Activated T-cell treated with anti-CD3 and anti-CD28 coated beads, Interleukin-2, amount 50 U/mL, for 72 hours (primary cell): ENCODE measurements around the gene KIRREL3. TPM values are rescaled to one million over a fixed set of nuclear protein-coding genes. Genes with fewer than 3 reads are reported as not detected.

Source experiments
- ATAC-seq, 2 donors: fragments of 150-1000 bp; cut with Tn5 transposase; replicated peaks in 1 of 2; 2 replicates each; pipeline ENCODE4 v1.10.0; 2021; ENCODE audit warnings: moderate library complexity in 2 of 2, mild to moderate bottlenecking in 1 of 2
- DNase-seq, 2 donors: peaks; one replicate each; pipeline ENCODE4 v3.0.0; 2021 to 2022; ENCODE audit warnings: mixed read lengths in 1 of 2
- H3K27ac Mint-ChIP-seq: one replicate; pipeline ENCODE4 v1.8.0; 2022; ENCODE audit warnings: mild to moderate bottlenecking, moderate library complexity, mixed read lengths
- H3K27me3 Mint-ChIP-seq: one replicate; pipeline ENCODE4 v1.8.0; 2022; ENCODE audit warnings: low read depth, mixed read lengths
- H3K36me3 Mint-ChIP-seq, 2 donors: one replicate each; pipeline ENCODE4 v1.8.0; 2022; ENCODE audit warnings: mixed read lengths in 2 of 2, mild to moderate bottlenecking in 1 of 2; ENCODE audit not compliant: insufficient read depth in 2 of 2
- H3K4me1 Mint-ChIP-seq: one replicate; pipeline ENCODE4 v1.8.0; 2022; ENCODE audit warnings: low read depth, mixed read lengths
- H3K4me3 Mint-ChIP-seq, 2 donors: one replicate each; pipeline ENCODE4 v1.8.0; 2022; ENCODE audit warnings: mild to moderate bottlenecking in 2 of 2, mixed read lengths in 2 of 2, moderate library complexity in 2 of 2
- H3K9me3 Mint-ChIP-seq, 2 donors: one replicate each; pipeline ENCODE4 v1.8.0; 2022; ENCODE audit warnings: mixed read lengths in 2 of 2
- total RNA-seq, 2 donors: library from RNA; stranded (reverse); gene quantifications; one replicate each; pipeline ENCODE4 v1.2.3, GENCODE V29; 2022

KIRREL3 gene
- total RNA-seq, 2 donors from 2014 or later: not detected

DNA sequence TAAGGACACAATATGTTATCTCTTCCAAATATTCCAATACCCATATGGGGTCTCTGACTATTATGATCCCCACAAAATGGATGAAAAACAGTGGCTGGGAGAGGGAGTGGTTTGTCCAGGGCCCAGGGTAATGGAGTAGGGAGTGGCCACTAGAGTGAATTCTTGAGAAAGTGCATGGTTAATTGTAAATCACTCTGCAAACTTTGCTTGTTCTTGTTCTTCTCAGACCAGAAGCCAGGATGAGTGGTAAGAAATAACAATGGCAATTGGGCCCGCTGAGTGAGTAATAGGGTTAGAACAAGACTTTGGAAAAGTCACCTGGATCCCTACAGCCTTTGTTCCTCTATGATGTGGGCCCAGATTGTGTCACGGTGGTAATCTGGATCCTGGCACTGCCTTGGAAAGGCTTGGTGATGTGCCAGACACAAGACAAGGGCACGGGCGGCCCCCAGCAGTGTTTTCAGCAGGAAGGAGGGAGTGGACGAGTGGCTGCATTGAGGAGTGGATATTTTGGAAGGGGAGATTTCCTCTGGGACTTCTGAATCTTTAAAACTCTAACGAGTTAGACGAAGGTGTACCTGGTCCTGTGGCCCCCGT is 18.2 kb upstream of the KIRREL3 start:
- no peaks in the 10 kb centered on the region for H3K36me3 Mint-ChIP-seq
- no peak for DNase-seq
- H3K27ac Mint-ChIP-seq: no peak overlapping the region
- no peak overlapping the region for H3K4me3 Mint-ChIP-seq
- H3K4me1 Mint-ChIP-seq: no peaks in the 10 kb centered on the region
- peaks cover 0 to 6% of the 10 kb centered on the region in 2 donors for H3K9me3 Mint-ChIP-seq
- H3K27me3 Mint-ChIP-seq: peaks cover 1% of the 10 kb centered on the region
- no peak for ATAC-seq

- H3K27me3 Mint-ChIP-seq: peaks cover 13% of the 10 kb centered on the region
- no peaks in the 10 kb centered on the region for H3K36me3 Mint-ChIP-seq
- ATAC-seq: no peak
- H3K4me3 Mint-ChIP-seq: no peak overlapping the region
- no peaks in the 10 kb centered on the region for H3K4me1 Mint-ChIP-seq
- no peak for DNase-seq
- peaks cover 0 to 6% of the 10 kb centered on the region in 2 donors for H3K9me3 Mint-ChIP-seq
- H3K27ac Mint-ChIP-seq: no peak overlapping the region
Observed at GRCh38 chr11:127017482-127017881, 16.9 kb upstream of the KIRREL3 start.

DNA sequence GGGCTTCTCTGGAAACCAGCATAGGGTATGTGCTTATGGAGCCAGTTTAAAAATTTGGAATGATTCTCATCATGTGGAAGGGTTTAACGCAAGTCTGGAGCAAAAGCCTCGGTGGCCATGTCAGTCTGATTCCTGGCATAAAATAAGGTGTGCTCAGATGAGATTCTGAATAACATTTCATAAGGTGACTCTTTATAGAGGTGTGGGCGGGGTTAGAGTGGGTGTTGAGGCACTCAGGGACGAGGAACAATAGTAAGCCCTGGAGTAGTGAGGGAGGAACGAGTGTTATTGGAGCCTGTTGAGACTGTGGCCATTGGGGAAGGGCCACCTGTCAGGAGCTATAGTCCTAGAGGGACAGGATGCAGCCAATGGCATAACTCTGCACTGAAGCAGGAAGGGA is 13.0 kb upstream of the KIRREL3 start:
- H3K4me1 Mint-ChIP-seq: no peaks in the 10 kb centered on the region
- no peaks in the 10 kb centered on the region for H3K36me3 Mint-ChIP-seq
- peaks cover 0 to 4% of the 10 kb centered on the region in 2 donors for H3K9me3 Mint-ChIP-seq
- H3K4me3 Mint-ChIP-seq: no peak overlapping the region
- ATAC-seq (no peak), DNase-seq (no peak)
- H3K27me3 Mint-ChIP-seq: peaks cover 13% of the 10 kb centered on the region
- no peak overlapping the region for H3K27ac Mint-ChIP-seq

DNA sequence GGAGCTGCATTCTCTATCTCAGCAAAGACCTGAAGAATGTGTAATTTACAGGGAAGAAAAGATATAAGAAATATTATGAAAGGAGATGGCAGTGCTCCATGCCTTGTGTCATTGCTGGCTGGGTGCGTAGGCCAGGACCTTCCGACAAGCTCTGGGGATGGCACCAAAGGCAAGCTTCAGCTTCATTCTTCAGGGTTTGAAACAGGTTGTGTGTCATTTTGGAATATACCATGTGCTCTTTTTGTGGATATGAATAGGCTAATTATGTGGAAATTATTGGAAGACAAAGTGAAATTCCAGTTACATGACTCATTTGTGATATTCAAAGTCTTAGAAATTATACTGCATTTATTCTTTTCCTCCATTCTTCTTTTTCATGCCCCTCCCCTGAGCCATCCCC is 5.7 kb upstream of the KIRREL3 start:
- H3K27ac Mint-ChIP-seq: no peak overlapping the region

DNA sequence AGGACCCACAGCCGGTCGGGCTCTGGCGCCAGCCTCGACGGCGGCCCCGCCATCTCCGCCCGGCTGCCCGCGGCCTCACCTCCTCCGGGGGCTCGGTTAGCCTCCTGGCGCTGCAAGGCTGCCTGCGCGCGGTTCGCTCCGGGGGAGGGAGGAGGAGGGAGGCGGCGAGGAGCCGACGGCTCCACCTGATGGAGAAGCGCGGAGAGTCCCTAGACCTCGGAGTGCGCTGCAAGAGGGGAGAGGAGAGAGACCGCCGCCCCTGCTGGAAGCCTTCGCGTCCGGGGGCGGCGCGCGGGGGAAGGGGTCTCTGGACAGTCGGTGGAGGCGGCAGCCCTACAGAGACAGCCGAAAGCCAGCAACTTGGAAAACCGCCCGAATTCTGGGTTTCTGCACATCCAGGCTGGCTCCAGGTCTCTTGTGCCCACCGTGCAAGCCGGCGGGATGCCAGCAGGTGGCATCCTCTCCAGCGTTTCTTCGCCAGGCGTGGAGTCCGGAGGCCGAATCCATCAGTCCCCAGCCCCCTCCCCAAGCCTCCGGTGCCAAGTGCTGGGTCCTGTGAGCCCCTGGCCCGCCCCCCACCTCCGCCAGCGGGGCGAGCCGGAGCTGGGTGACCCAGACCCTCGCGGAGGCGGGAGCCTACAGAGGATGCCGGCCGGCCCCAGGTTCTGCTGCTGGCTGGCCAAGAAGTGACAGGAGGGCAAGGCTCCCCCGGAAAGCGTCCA is 2.9 kb upstream of the KIRREL3 start:
- ATAC-seq (peak; percentile 39), DNase-seq (peak in 1 of 2 donors; percentile 2)
- Mint-ChIP-seq H3K4me1 (no peaks in the 10 kb centered on the region), H3K27ac (no peak overlapping the region), H3K4me3 (no peak overlapping the region), H3K27me3 (peaks cover 14% of the 10 kb centered on the region), H3K9me3 (no peaks in the 10 kb centered on the region), H3K36me3 (no peaks in the 10 kb centered on the region)

More for the DNA sequence above, 5.7 kb upstream of the KIRREL3 start:
- H3K4me1 Mint-ChIP-seq: no peaks in the 10 kb centered on the region
- no peaks in the 10 kb centered on the region for H3K9me3 Mint-ChIP-seq
- no peak for DNase-seq
- H3K27me3 Mint-ChIP-seq: peaks cover 14% of the 10 kb centered on the region
- H3K36me3 Mint-ChIP-seq: no peaks in the 10 kb centered on the region
- no peak overlapping the region for H3K4me3 Mint-ChIP-seq
- no peak for ATAC-seq

GRCh38 chr11:127002669-127003259 is 2.2 kb upstream of the KIRREL3 start:
- no peak for DNase-seq
- Mint-ChIP-seq H3K27me3 (peaks cover 14% of the 10 kb centered on the region), H3K9me3 (no peaks in the 10 kb centered on the region), H3K4me3 (no peak overlapping the region), H3K27ac (no peak overlapping the region), H3K36me3 (no peaks in the 10 kb centered on the region), H3K4me1 (no peaks in the 10 kb centered on the region)
- no peak for ATAC-seq

- no peak overlapping the region for H3K27ac Mint-ChIP-seq
- no peaks in the 10 kb centered on the region for H3K36me3 Mint-ChIP-seq
- no peaks in the 10 kb centered on the region for H3K9me3 Mint-ChIP-seq
- no peak overlapping the region for H3K4me3 Mint-ChIP-seq
- ATAC-seq (no peak), DNase-seq (no peak)
- H3K4me1 Mint-ChIP-seq: no peaks in the 10 kb centered on the region
- peaks cover 14% of the 10 kb centered on the region for H3K27me3 Mint-ChIP-seq
Observed at GRCh38 chr11:127000981-127001380, 411 bp upstream of the KIRREL3 start.

- ATAC-seq (no peak), DNase-seq (no peak)
- no peak overlapping the region for H3K4me3 Mint-ChIP-seq
- H3K36me3 Mint-ChIP-seq: no peaks in the 10 kb centered on the region
- H3K4me1 Mint-ChIP-seq: no peaks in the 10 kb centered on the region
- H3K27ac Mint-ChIP-seq: no peak overlapping the region
- H3K9me3 Mint-ChIP-seq: no peaks in the 10 kb centered on the region
- peaks cover 6% of the 10 kb centered on the region for H3K27me3 Mint-ChIP-seq
Observed at GRCh38 chr11:126999366-126999765, 1.2 kb downstream of the KIRREL3 start.

GRCh38 chr11:126997641-126998040 is 2.9 kb downstream of the KIRREL3 start:
- DNase-seq: no peak
- H3K27ac Mint-ChIP-seq: no peak overlapping the region
- H3K36me3 Mint-ChIP-seq: no peaks in the 10 kb centered on the region
- peaks cover 8% of the 10 kb centered on the region for H3K27me3 Mint-ChIP-seq
- H3K4me1 Mint-ChIP-seq: no peaks in the 10 kb centered on the region
- no peaks in the 10 kb centered on the region for H3K9me3 Mint-ChIP-seq
- no peak for ATAC-seq
- no peak overlapping the region for H3K4me3 Mint-ChIP-seq

DNA sequence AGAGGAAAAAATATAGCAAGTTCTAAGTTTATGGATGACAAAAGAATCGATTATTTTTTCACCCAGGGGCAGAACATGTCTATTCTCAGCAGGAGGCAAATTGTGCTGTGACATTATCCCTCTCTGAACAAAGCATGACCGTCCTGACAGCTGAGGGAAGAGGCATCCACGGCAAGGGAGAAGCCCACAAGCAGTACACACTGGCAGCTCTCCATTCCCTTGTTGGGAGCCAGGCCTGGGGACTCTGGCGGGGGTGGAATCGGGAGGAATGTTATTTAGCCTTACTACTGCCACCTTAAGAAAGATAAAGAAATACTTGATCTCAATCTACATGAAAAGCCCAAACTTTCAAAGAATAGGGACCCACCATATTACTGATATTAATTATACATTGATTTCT is 3.4 kb downstream of the KIRREL3 start:
- Mint-ChIP-seq H3K4me3 (no peak overlapping the region), H3K36me3 (no peaks in the 10 kb centered on the region), H3K27ac (no peak overlapping the region), H3K9me3 (no peaks in the 10 kb centered on the region), H3K27me3 (peaks cover 8% of the 10 kb centered on the region), H3K4me1 (no peaks in the 10 kb centered on the region)
- no peak for ATAC-seq
- no peak for DNase-seq

DNA sequence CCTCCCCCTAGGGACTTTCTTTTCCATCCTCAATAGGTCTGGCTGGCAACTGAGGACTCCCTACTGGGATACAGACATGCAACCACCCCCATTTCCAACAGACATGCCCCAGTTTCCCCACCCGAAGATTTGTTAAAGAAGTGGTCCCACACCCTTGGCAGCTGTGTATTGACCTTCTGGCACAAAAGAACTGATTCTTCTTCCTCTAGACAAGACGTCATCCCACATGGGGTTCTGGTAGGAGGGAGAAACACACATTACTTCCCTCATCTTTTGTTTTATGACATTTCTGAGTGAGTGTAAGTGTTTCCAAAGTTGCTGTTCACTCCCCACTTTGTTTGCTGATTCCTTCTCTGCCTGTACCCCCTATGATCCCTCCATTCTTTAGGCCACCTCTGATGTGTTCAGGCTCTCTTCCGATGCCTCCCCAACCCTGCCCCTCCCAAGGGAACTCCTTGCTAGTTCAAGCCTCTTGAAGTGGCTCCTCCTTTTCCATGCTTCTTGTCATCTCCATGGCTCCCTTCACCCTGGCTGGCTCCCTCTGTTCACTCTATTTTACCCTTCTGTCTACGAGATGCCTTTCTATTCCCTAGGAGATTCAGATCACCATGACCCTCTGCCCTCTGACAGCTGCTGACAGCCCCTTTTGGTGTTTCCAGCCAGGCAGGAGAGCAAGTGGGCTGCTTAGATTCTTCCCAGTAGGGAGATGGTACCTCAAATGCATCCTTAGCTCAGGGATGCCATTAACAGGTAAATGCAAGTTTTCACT is 4.3 kb downstream of the KIRREL3 start:
- Mint-ChIP-seq H3K9me3 (no peaks in the 10 kb centered on the region), H3K4me1 (no peaks in the 10 kb centered on the region), H3K27ac (no peak overlapping the region), H3K4me3 (no peak overlapping the region), H3K36me3 (no peaks in the 10 kb centered on the region), H3K27me3 (peaks cover 18% of the 10 kb centered on the region)
- ATAC-seq: no peak
- no peak for DNase-seq

- no peaks in the 10 kb centered on the region for H3K36me3 Mint-ChIP-seq
- ATAC-seq: no peak
- H3K27ac Mint-ChIP-seq: no peak overlapping the region
- no peaks in the 10 kb centered on the region for H3K4me1 Mint-ChIP-seq
- no peaks in the 10 kb centered on the region for H3K9me3 Mint-ChIP-seq
- peaks cover 20% of the 10 kb centered on the region for H3K27me3 Mint-ChIP-seq
- no peak for DNase-seq
- H3K4me3 Mint-ChIP-seq: no peak overlapping the region
Observed at GRCh38 chr11:126993599-126993998, 7.0 kb downstream of the KIRREL3 start.

DNA sequence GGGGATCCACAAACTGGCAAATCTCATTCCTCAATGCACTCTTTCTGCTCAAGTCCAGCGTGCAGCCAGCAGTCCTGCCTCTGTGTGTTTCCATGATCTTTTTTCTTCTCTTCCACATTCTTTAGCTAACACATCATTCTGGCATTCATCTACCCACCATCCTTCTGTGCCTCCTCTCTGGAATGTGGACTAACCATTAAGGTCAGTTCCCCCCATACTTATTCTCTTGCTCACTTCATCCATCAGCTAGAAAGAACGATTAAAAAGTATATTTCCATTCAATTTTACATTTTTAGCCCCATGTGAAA is 7.8 kb downstream of the KIRREL3 start:
- ATAC-seq: no peak
- no peak overlapping the region for H3K27ac Mint-ChIP-seq
- H3K4me1 Mint-ChIP-seq: no peaks in the 10 kb centered on the region
- H3K36me3 Mint-ChIP-seq: no peaks in the 10 kb centered on the region
- no peak overlapping the region for H3K4me3 Mint-ChIP-seq
- no peak for DNase-seq
- peaks cover 20% of the 10 kb centered on the region for H3K27me3 Mint-ChIP-seq
- no peaks in the 10 kb centered on the region for H3K9me3 Mint-ChIP-seq
